ENCODE data around the gene FOXJ1.
A peak's percentile ranks its signal among the peaks of the same experiment; 100 is the strongest.

The FOXJ1 gene

GRCh38 chr17:76141212-76142038, at the start of gene FOXJ1:
FOXJ1 (minus strand) TSS chr17:76141245; CDS start chr17:76140395, 850 bp downstream.
- Histone ChIP-seq H4K20me1 (ENCODE audit: insufficient read depth, low read length) (no peaks in the 10 kb centered on the region), H3K9me3 (ENCODE audit: insufficient read depth, low read length, severe bottlenecking) (no peaks in the 10 kb centered on the region), H3K9ac (ENCODE audit: low read depth, low read length) (peak within 1 kb of the TSS; percentile 65), H3K36me3 (ENCODE audit: insufficient read depth, low read length) (no peaks in the 10 kb centered on the region), H3K27ac (ENCODE audit: low read length) (peak within 1 kb of the TSS; percentile 57), H3K4me3 (ENCODE audit: low read depth in 1 of 2, low read length in 2 of 2) (peak within 1 kb of the TSS in 1 of 2 experiments; percentile 58; a peak in 2 of 4 replicates), H2AFZ (ENCODE audit: low read depth, low read length) (peak within 1 kb of the TSS; percentile 75), H3K4me2 (ENCODE audit: insufficient read depth, low read length) (peak within 1 kb of the TSS; percentile 89), H3K4me1 (ENCODE audit: insufficient read depth, low read length) (peaks cover 53% of the 10 kb centered on the region), H3K79me2 (ENCODE audit: insufficient read depth, low read length) (no peaks in the 10 kb centered on the region), H3K27me3 (ENCODE audit: insufficient read depth, low read length, poor library complexity) (no peaks in the 10 kb centered on the region)
- DNase-seq (peak; percentile 94), ATAC-seq (ENCODE audit: insufficient read depth, low read depth) (peak; percentile 92)
- no peak for TF ChIP-seq EZH2 (IDR thresholded peaks at IDR 0.05; ENCODE audit: borderline replicate concordance, low read depth, low read length, severe bottlenecking)
- TF ChIP-seq, protein P1, sequence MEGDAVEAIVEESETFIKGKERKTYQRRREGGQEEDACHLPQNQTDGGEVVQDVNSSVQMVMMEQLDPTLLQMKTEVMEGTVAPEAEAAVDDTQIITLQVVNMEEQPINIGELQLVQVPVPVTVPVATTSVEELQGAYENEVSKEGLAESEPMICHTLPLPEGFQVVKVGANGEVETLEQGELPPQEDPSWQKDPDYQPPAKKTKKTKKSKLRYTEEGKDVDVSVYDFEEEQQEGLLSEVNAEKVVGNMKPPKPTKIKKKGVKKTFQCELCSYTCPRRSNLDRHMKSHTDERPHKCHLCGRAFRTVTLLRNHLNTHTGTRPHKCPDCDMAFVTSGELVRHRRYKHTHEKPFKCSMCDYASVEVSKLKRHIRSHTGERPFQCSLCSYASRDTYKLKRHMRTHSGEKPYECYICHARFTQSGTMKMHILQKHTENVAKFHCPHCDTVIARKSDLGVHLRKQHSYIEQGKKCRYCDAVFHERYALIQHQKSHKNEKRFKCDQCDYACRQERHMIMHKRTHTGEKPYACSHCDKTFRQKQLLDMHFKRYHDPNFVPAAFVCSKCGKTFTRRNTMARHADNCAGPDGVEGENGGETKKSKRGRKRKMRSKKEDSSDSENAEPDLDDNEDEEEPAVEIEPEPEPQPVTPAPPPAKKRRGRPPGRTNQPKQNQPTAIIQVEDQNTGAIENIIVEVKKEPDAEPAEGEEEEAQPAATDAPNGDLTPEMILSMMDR (IDR thresholded peaks at IDR 0.05; ENCODE audit: borderline replicate concordance, extremely low read depth, low read length, poor library complexity, severe bottlenecking), result peak; percentile 5

DNA sequence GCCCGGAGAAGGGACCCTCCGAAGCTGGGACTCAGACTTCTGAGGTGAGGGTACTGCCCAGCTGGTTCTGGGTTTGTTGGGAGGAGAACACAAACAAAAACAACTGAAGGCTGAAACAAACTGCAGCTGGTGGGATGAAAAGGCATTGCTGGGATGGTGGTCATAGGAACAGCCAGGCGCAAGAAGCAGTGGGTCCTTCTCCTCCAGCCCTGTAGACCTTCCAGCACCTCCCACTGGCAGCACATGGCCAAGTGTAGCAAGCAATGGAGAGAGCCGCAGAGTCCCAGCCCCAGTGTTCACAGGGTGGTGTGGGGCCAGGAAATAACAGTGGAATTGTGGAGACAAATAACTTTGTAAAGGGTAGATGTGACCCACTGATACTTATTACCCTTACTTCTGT, 48.7 kb upstream of the FOXJ1 start:
- TF ChIP-seq EZH2 (IDR thresholded peaks at IDR 0.05; ENCODE audit: borderline replicate concordance, low read depth, low read length, severe bottlenecking), result no peak
- TF ChIP-seq, protein P1 (IDR thresholded peaks at IDR 0.05; ENCODE audit: borderline replicate concordance, extremely low read depth, low read length, poor library complexity, severe bottlenecking), result peak; percentile 12
- Histone ChIP-seq H3K9ac (ENCODE audit: low read depth, low read length) (no peak overlapping the region), H3K36me3 (ENCODE audit: insufficient read depth, low read length) (no peaks in the 10 kb centered on the region), H3K9me3 (ENCODE audit: insufficient read depth, low read length, severe bottlenecking) (no peaks in the 10 kb centered on the region), H3K27me3 (ENCODE audit: insufficient read depth, low read length, poor library complexity) (no peaks in the 10 kb centered on the region), H4K20me1 (ENCODE audit: insufficient read depth, low read length) (no peaks in the 10 kb centered on the region), H3K4me3 (ENCODE audit: low read depth in 1 of 2, low read length in 2 of 2) (no peak overlapping the region), H3K4me1 (ENCODE audit: insufficient read depth, low read length) (peaks cover 59% of the 10 kb centered on the region), H3K27ac (ENCODE audit: low read length) (peak overlapping the region; percentile 72), H3K4me2 (ENCODE audit: insufficient read depth, low read length) (no peak overlapping the region), H3K79me2 (ENCODE audit: insufficient read depth, low read length) (no peaks in the 10 kb centered on the region), H2AFZ (ENCODE audit: low read depth, low read length) (peak overlapping the region; percentile 6; the same call in 1 of the 2 replicates)
- ATAC-seq (ENCODE audit: insufficient read depth, low read depth), result no peak
- no peak for DNase-seq

- TF ChIP-seq, protein P1 (IDR thresholded peaks at IDR 0.05; ENCODE audit: borderline replicate concordance, extremely low read depth, low read length, poor library complexity, severe bottlenecking), result no peak
- TF ChIP-seq EZH2 (IDR thresholded peaks at IDR 0.05; ENCODE audit: borderline replicate concordance, low read depth, low read length, severe bottlenecking), result no peak
- no peak overlapping the region for H3K9ac ChIP-seq (ENCODE audit: low read depth, low read length)
- no peak overlapping the region for H3K4me2 ChIP-seq (ENCODE audit: insufficient read depth, low read length)
These were observed 48.2 kb upstream of the FOXJ1 start for GRCh38 chr17:76189247-76189646.

More at GRCh38 chr17:76189247-76189646, 48.2 kb upstream of the FOXJ1 start:
- Histone ChIP-seq H3K79me2 (ENCODE audit: insufficient read depth, low read length) (no peaks in the 10 kb centered on the region), H3K27ac (ENCODE audit: low read length) (peak overlapping the region; percentile 72; the same call in 1 of the 2 replicates), H2AFZ (ENCODE audit: low read depth, low read length) (peak overlapping the region; percentile 6; the same call in 1 of the 2 replicates), H3K4me1 (ENCODE audit: insufficient read depth, low read length) (peaks cover 59% of the 10 kb centered on the region), H3K27me3 (ENCODE audit: insufficient read depth, low read length, poor library complexity) (no peaks in the 10 kb centered on the region), H3K4me3 (ENCODE audit: low read depth in 1 of 2, low read length in 2 of 2) (no peak overlapping the region), H3K9me3 (ENCODE audit: insufficient read depth, low read length, severe bottlenecking) (no peaks in the 10 kb centered on the region), H3K36me3 (ENCODE audit: insufficient read depth, low read length) (no peaks in the 10 kb centered on the region), H4K20me1 (ENCODE audit: insufficient read depth, low read length) (no peaks in the 10 kb centered on the region)
- ATAC-seq (ENCODE audit: insufficient read depth, low read depth) (no peak), DNase-seq (no peak)
